Fibroblast of peridontal ligament (primary cell): ENCODE data around the gene DNAH17.

Experiments
- DNase-seq: peaks from one replicate; pipeline ENCODE4 v3.0.0-alpha.2; 2010; ENCODE audit errors: extremely low read depth

The DNAH17 gene

DNA sequence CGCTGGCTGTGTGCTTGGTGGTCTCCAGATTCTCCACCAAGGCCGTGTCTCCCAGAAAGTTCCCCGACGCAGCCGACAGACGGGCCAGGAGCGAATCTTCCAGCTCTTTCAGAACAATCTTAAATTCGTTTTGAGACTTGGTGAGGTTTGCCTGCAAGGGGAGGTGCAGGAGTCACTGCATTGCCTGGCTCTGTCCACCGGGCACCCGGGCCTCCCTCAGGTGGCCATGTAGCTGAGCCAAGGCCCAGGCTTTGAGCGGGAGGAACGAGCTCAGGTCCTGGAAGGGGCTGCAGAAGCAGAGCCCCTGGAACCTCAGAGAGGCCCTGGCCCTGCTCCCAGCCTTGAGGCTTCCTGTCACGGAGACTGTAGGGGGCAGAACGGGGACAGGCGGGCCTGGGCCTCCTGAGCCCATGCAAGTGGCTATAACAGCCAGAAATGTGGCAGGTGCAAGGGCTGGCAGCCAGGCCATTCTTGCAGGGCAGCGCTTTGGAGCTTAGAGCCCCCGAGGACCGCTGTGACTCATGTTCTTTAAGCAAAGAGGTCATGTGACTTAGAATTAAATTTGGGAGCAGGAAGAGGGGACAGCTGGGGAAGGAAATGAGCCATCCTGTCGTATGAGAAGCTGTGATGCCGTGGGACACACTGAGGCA lies 126.4 kb downstream of the DNAH17 start:
- no peak for DNase-seq

DNA sequence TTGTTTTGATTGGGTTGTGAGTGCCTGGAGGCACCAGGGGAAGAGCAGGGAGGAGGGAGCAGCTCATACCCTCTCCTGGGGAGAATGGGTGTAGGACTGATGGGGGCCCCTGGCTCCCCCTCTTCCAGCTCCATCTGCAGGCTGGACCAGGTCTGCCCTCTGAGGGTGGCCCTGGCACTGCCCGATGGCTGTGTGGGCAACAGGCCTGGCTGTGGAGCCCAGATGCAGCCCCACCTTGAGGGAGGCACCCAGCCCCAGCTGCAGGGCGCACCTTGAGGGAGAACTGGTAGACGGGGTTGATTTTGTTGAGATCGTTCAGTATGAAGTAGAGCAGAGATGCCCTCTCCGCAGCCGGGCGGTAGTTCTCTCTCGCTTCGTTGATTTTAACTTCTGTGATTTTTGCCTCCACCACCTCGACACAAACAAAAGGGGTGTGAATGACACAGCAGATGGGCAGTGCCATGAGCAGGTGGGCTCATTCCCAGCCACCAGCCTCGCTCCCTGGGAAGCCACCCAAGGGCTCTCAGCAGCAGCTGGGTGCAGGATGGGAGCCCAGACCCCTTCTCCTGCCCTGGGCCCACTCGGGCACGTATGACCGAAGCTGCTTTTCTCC lies 127.1 kb downstream of the DNAH17 start:
- DNase-seq: no peak

DNA sequence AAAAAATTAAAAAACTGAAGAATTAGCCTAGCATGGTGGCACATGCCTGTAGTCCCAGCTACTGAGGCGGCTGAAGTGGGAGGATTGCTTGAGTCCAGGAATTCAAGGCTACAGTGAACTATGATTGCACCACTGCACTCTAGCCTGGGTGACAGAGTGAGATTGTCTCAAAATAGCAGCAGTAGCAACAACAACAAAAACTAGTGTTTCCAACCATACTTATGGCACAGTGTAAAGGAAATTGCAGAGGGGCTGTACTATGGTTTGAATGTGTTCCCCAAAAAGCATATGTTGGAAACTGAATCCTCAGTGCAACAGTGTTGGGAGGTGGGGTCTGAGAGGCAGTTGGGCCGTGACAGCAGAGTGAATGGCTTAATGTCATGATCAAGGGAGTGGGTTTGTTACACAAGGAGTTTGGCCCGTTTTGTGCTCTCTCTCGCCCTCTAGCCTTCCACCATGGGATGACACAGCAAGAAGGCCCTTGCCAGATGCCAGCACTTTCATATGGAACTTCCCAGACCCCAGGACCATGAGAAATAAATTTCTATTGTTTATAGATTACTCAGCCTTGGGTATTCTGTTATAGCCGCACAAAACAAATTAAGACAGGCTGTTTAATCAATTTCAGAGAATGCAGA lies 128.7 kb downstream of the DNAH17 start:
- DNase-seq: no peak

DNA sequence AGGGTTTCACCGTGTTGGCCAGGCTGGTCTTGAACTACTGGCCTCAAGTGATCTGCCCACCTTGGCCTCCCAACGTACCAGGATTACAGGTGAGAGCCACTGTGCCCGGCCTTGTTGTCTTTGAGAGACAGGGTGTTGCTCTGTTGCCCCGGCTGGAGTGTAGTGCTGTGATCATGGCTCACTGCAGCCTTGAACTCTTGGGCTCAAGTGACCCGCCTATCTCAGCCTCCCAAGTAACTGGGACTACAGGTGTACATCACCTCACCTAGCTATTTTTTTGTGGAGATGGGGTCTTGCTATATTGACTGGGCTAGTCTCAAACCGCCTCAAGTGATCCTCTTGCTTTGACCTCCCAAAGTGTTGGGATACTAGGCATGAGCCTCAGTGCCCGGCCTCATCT lies 130.4 kb downstream of the DNAH17 start:
- DNase-seq: no peak

DNA sequence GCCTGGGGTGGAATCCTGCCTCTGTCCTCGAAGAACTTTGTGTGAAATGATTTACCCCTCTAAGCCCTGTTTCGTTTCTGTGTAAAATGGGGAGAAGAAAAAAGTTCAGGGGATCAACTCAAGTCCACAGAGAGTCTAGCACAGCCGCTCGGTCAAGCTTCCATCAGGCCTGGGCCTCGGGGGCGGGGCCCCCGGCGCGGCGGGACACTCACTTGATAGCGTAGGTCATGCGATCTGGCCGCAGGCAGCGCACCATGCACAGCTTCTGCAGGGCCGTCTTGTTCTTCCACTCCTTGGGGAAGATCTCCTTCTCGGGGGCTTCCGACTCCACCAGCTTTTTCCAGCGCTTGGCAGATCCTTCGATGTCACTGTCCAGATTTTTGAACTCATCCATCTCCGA lies 132.8 kb downstream of the DNAH17 start:
- DNase-seq: no peak

DNA sequence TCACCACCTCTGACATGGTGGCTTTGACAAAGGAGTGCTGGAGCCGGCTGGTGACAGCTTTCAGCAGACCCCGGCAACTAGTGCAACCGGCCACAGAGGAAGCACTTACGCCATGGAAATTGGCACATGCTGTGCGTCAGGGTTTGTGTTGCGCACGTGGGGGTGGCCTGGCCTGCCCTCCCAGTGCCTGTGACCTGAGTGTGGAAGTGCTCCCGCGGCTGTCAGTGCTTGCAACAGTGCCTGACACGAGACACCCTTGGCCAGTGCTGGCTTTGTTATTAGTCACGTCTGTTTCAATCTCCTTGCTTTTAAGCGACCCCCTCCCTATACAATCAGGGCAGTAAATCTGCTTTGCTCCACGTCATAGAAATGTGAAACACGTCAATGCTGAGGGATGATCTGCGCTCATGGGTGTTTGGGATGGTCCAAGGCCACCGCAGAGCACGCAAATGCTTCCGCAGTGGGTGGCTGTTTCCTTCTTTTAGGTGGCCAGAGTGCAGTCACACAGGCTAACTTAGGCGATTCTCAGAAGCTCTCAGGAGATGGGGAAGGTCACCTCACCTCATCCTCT lies 134.5 kb downstream of the DNAH17 start:
- DNase-seq: no peak

DNA sequence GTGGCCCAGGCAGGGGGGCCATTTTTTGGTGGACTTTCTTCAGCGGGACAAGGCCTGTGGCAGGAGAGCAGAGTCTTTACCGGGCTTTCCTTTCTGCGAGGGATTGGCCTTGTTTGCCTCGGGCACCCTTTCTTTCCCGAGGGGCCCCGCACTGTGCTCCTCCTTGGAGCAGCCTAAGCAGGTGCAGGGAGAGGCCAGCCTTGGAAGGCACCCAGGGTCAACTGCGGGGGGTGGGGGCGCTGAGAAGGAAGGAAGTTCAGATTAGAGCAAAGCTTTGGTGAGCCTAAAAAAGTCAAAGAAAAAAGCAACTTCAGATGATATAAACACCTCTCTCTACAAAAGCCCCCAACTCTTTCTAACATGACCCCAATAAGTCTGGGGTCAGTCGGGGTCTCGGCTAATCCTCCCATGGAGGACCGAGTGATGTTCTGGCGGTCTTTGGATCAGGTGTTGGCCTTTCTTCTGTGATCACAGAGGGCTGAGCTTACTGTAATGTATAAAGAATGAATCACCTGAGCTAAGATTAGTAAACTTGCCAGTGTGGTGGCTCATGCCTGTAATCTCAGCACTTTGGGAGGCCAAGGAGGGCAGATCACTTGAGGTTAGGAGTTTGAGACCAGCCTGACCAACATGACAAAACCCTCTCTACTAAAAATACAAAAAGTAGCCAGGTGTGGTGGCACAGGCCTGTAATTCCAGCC lies 135.8 kb downstream of the DNAH17 start:
- no peak for DNase-seq

DNA sequence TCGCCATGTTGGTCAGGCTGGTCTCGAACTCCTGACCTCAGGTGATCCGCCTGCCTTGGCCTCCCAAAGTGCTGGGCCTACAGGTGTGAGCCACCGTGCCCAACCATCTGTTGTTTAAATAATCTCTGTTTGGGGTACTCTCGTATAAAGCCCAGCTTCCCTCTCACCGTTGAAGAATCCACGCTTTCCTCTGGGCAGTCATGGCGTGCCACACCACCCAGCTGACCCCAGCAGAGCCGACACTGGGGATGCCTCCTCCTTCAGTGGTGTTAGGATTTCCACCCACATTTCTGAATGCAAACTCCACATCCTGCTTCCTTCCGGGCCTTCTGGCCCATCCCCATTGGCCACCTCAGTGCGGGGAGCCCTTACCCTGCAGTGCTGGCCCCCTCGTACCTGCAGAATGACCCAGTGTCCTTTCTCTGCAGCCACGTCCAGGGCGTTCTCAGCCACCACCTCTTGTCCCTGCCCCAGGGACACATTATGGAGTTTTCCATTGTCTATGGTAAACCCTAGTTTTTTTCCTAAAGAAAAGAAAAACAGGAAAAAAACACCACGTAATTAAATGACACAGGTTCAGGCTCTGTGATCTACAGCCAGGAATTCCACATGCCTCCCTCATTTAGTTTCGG lies 138.4 kb downstream of the DNAH17 start:
- DNase-seq: no peak

DNA sequence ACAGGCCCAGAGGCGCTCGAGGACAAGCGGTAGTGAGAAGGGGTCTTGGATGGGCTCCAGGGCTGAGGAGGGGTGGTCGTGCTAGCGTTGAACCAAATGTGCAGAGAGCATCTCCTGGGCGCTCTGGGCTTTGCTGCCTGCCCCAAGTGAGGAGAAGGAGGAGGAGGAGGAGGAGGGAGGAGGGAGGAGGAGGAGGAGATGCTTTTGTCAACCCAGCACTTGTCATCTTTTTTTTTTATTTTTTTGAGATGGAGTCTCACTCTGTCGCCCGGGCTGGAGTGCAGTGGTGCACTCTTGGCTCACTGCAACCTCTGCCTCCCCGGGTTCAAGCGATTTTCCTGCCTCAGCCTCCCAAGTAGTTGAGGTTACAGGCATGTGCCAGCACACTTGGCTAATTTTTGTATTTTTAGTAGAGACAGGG lies 138.9 kb downstream of the DNAH17 start:
- DNase-seq: no peak

DNA sequence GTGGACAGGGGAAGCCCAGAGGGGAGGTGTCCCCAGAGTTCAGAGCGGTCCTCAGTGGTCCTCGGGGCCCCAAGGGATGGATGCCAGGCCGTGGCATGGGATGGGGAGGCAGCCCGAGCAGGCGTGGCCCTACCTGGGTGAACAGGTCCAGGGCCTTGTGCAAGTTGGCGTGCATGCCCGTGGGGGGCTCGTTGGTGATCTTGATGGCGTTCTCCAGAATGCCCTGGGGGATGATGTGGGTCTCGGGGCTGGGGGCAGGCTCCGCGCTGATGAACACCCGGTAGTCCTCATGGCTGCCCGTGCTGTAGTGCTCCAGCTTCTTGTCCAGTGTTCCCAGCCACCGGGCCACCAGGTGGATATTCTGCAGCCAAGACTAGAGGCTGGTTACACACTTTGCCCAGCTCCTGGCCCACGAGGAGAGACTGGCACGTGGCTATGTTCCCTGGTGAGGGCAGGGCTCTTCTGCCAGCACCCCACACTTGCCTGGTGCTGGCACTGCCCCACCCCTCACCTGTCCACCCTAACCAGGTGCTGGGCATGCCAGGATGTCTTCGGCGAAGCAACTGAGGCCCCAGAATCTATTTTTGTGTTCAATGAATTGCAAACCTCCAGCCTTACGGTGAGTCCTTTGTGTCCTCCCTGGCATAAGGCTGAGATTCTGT lies 139.6 kb downstream of the DNAH17 start:
- no peak for DNase-seq

DNA sequence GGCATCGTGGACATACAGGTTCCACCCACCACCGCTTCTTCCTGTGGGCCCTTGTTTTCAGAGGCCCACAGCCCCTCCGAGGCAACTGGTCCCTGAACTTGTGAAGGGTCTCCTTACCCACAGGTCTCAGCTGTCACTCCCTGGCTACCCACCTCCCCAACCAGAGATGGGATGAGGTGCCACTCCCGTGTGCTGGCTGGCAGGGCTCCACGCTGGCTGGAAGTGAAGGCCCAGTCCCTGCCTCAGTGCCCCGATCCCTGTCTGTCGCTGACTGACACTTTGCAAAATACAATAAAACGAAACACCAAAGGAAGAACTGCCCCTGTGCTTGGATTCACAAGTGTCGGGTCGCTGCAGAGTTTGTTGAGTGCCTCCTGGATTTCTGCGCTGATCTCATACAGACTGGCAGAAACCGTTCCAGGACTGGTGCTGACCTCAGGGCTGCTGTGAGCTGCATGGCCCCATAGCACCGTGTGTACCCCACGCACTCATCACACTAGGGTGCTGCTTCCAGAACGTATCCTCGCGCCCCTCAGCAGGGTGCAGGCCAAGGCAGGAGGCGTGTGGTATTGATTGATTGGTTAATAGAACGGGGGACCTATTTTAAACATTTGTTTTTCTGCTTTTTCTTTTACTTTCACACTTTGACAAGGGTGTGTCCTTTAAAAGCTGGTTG lies 141.7 kb downstream of the DNAH17 start:
- DNase-seq: no peak

DNA sequence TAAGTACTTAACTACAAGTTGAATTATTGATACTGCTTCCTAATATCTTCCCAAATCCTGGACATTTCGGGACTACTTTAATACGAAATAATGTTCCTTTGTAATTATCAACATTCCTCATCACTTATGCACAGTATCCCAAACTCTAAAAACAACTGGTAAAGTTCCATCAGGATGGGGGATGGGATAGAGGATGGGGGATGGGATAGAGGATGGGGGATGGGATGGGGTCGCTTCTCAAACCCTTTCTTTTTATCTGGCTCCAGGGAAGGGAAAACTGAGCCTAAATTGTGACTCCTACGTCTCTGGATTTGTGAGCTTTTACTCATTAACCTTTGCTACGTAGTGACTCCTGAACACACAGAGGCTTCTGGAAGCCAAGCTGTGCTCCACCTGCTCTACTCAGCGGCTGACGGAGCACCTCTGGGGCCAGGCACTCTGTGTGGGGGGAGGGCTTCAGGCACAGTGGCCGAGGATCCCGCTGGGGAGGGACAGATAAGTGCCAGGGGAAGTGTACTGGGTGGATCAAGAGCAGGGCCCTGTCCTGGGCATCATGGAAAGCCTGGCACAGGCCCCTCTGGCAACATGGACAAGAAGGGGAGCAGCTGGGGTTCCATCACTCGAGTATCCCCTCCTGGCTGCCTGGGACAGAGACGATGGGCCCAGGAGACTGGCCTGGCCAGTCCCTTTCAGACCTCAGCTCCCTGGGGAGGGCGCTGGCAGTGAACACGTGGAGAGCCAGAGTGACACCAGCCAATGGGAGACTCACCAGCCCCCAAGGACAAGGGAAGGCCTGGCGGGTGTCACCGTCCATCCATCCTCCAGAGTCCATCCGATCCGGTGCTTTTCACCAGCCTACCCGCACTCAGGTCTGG lies 142.5 kb downstream of the DNAH17 start:
- DNase-seq: no peak

DNA sequence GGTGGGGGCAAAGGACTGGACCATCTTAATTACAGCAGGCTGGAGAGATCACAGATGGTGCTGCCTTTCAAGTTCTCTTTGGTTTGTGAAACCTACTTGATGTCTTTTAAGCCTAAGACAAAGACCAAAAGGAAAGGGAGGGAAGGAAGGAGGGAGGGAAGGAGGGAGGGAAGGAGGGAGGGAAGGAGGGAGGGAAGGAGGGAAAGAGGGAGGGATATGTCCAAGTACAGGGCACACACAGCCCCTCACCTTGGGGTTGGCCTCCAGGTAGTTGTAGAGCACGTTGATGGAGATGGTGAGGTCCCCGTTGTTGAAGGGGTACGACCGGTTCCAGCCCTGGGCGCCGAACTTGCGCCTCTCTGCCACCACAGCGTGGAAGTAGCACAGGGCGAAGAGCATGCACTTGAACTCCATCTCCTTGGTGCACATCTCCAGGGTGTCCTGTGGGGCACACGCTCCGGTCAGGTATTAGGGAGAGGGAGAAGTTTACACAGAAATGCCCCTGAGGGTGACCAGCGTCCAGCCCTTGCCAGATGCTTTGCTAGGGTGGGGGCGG lies 143.3 kb downstream of the DNAH17 start:
- DNase-seq: no peak

DNA sequence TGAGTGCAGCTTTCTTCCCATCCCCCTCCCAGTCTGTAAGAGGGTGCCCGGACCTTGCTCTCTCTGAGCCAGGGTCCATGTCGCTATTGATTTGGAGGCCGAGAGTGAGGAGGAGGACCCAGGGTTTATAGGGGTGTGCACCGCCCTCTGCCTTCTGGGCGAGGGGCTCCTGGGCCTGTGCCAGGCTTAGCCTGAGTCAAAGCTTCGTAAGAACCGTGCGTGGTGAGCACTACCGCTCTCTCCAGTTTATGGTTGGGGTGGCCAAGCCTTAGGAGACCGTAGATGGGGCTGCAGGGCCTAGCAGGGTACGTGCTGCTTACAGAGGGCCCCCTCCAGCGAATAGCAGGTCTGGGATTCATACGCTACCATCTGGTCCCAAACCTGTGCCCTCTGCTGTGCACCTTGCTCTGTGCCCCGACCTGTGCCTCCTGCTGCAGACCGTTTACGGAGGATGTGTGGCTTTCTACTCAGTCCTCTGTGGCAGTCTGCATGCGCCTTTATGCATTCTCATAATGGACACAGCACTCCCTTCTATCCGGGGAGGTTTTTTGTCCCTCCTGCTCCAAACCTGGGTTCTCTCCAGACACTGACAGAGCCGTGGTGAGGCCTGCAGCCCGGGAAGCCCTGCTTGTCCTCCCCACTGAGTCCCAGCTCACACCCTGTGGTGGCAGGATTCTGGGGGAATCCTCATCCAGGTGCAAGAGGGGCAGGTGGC lies 144.0 kb downstream of the DNAH17 start:
- no peak for DNase-seq

DNA sequence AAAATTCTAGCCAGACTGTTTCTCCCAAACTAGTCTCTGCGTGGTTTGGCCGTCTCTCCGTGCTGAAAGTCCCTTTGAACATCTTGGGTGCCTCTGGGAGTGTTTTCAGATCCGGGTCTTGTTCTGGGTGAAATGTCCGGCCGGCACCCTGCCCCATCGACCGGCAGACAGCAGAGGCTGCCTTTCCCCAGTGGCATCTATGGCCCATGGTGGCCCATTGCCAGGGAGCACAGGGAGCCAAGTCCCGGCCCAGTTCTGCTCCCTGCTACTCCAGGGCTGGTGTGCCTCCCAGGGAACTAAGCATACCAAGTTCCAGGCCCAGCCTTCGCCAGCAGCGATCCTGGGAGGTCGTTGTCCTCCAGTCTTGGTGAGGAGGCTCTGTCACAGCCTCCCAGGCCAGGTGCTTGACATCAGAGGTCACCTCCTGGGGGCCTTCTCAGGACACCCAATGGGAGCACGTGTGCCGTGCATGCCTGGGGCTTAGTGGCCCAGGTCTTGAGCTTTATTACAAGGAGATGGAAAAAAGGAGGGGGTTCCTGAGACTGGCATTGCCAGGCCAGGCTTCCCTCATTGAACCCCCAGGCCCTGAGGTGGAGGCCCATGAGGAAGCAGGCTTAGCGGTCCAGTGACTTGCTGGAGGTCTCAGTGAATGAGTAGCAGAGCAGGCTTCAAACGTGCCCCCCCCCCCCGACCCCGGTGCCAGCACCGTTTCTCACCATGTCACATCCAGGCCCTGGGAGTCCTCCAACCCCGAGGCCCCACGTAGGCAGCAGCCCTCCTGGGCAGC lies 144.8 kb downstream of the DNAH17 start:
- no peak for DNase-seq

DNA sequence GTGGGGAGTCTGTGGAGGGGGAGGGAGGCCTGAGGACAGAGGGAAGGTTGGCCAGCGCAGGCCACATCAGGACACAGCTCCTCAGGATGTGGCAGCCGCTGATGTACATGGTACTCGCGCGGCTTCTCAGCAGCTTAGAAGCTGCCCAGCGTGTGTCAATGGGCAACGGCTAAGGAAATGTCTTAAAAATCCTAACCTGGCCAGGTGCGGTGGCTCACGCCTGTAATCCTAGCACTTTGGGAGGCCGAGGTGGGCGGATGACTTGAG lies 145.6 kb downstream of the DNAH17 start:
- no peak for DNase-seq

DNA sequence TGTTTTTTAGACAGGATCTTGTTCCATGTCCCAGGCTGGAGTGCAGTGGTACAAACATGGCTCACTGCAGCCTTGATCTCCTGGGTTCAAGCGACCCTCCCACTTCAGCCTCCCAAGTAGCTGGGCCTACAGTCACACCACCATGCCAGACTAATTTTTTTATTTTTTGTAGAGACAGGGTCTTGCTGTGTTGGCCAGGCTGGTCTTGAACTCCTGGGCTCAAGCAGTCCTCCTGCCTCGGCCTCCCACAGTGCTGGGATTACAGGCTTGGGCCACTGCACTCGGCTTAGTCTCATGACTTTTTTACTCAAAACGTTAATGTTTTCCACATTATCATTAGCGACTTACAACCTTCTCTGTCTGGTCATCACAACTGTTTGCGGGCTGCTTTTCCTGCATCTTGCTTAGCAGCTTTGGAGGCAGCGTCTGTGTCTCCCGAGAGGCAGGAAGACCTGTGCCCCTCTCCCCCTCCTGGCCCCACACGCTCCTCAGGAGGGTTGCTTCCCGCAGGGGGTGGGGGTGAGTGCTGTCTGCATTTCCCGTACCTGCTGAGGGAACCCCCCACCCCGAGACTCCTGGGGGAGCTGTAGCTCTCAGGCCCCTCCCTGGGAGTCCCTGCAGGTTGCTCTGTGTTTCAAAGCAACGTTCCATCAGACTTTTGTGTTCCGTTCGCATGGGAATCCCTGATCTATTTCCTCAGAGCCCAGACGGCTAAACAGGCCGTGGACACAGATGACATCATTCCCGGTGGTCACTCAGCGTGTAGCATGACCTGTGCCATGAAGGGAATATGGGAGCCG lies 146.1 kb downstream of the DNAH17 start:
- no peak for DNase-seq

DNA sequence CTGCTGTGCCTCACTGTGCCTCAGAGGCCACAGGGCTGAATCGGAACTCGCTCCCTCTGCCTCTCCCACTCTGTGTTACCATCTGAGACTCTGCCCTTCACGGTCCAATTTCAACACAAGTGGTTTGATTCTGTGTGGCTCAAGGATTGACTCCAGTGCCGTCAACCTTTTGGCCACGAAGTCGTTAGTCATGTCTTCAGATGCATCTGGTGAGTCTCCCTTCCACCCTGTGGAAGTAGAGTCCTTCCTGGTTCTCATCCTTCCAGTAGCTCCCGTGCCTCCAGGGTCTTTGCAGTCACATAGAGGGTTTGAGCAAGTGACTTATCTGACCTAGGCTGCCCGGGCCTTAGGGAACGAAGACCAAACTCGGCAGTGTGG lies 147.6 kb downstream of the DNAH17 start:
- DNase-seq: no peak
